ENCODE results near the gene PAK1. TPM values are rescaled to one million over a fixed set of nuclear protein-coding genes. Genes with fewer than 3 reads are reported as not detected.

PAK1 gene
- total and polyA plus RNA-seq, 2 of the 8 experiments (the other 6 are each of a cell fraction or from before 2014, with no cell fraction given): 87.7 to 151 TPM

DNA sequence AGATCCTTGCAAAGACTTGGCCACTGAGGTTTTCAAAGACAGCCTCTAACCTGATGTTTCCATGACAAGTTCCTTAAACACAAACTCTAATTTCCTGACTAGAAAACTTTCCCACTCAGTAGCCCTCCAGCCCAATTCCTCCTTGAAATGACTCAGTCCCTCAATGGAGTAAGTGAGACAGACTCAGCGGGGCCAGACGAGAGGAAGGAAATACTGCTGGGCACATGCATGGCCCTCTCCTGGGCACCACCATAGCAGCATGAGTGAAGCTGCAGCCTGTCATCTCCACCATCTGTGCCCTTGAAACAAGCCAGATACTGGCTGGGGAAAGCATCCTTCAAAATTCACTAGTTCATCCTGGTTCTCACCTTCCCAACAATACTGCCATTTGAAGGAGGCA is 96.2 kb downstream of the PAK1 start (continued):
- TF ChIP-seq, protein P1, sequence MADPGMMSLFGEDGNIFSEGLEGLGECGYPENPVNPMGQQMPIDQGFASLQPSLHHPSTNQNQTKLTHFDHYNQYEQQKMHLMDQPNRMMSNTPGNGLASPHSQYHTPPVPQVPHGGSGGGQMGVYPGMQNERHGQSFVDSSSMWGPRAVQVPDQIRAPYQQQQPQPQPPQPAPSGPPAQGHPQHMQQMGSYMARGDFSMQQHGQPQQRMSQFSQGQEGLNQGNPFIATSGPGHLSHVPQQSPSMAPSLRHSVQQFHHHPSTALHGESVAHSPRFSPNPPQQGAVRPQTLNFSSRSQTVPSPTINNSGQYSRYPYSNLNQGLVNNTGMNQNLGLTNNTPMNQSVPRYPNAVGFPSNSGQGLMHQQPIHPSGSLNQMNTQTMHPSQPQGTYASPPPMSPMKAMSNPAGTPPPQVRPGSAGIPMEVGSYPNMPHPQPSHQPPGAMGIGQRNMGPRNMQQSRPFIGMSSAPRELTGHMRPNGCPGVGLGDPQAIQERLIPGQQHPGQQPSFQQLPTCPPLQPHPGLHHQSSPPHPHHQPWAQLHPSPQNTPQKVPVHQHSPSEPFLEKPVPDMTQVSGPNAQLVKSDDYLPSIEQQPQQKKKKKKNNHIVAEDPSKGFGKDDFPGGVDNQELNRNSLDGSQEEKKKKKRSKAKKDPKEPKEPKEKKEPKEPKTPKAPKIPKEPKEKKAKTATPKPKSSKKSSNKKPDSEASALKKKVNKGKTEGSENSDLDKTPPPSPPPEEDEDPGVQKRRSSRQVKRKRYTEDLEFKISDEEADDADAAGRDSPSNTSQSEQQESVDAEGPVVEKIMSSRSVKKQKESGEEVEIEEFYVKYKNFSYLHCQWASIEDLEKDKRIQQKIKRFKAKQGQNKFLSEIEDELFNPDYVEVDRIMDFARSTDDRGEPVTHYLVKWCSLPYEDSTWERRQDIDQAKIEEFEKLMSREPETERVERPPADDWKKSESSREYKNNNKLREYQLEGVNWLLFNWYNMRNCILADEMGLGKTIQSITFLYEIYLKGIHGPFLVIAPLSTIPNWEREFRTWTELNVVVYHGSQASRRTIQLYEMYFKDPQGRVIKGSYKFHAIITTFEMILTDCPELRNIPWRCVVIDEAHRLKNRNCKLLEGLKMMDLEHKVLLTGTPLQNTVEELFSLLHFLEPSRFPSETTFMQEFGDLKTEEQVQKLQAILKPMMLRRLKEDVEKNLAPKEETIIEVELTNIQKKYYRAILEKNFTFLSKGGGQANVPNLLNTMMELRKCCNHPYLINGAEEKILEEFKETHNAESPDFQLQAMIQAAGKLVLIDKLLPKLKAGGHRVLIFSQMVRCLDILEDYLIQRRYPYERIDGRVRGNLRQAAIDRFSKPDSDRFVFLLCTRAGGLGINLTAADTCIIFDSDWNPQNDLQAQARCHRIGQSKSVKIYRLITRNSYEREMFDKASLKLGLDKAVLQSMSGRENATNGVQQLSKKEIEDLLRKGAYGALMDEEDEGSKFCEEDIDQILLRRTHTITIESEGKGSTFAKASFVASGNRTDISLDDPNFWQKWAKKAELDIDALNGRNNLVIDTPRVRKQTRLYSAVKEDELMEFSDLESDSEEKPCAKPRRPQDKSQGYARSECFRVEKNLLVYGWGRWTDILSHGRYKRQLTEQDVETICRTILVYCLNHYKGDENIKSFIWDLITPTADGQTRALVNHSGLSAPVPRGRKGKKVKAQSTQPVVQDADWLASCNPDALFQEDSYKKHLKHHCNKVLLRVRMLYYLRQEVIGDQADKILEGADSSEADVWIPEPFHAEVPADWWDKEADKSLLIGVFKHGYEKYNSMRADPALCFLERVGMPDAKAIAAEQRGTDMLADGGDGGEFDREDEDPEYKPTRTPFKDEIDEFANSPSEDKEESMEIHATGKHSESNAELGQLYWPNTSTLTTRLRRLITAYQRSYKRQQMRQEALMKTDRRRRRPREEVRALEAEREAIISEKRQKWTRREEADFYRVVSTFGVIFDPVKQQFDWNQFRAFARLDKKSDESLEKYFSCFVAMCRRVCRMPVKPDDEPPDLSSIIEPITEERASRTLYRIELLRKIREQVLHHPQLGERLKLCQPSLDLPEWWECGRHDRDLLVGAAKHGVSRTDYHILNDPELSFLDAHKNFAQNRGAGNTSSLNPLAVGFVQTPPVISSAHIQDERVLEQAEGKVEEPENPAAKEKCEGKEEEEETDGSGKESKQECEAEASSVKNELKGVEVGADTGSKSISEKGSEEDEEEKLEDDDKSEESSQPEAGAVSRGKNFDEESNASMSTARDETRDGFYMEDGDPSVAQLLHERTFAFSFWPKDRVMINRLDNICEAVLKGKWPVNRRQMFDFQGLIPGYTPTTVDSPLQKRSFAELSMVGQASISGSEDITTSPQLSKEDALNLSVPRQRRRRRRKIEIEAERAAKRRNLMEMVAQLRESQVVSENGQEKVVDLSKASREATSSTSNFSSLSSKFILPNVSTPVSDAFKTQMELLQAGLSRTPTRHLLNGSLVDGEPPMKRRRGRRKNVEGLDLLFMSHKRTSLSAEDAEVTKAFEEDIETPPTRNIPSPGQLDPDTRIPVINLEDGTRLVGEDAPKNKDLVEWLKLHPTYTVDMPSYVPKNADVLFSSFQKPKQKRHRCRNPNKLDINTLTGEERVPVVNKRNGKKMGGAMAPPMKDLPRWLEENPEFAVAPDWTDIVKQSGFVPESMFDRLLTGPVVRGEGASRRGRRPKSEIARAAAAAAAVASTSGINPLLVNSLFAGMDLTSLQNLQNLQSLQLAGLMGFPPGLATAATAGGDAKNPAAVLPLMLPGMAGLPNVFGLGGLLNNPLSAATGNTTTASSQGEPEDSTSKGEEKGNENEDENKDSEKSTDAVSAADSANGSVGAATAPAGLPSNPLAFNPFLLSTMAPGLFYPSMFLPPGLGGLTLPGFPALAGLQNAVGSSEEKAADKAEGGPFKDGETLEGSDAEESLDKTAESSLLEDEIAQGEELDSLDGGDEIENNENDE (IDR thresholded peaks at IDR 0.05; ENCODE audit: insufficient replicate concordance, low read length): no peak
- TF ChIP-seq CREB1 (IDR thresholded peaks at IDR 0.05) (no peak), HDAC2 (IDR thresholded peaks at IDR 0.05; ENCODE audit: borderline replicate concordance in 1 of 2, low read depth in 2 of 2, low read length in 2 of 2) (no peak), BACH1 (IDR thresholded peaks at IDR 0.05; ENCODE audit: low read length) (no peak), GABPA (IDR thresholded peaks at IDR 0.05; ENCODE audit: borderline replicate concordance, insufficient read depth, low read length) (no peak), CHD1 (IDR thresholded peaks at IDR 0.05; ENCODE audit: low read depth, low read length) (no peak), EP300 (IDR thresholded peaks at IDR 0.05; ENCODE audit: borderline replicate concordance in 1 of 2, low read depth in 2 of 2, low read length in 2 of 2) (no peak)
